Naive thymus-derived CD4-positive, alpha-beta T cell (primary cell): ENCODE results near the gene GPT2. TPM values are rescaled to one million over a fixed set of nuclear protein-coding genes. Genes with fewer than 3 reads are reported as not detected.
"Not testable (repeated sequence)": the region's sequence is repeated elsewhere in the genome, so short reads cannot be mapped to it uniquely, and the experiment has no call there.

Source experiments
- ATAC-seq: fragments of 150-1000 bp; cut with Tn5 transposase; 2 replicates; pipeline ENCODE4 v1.10.0; 2021; ENCODE audit warnings: mild to moderate bottlenecking, moderate library complexity
- CTCF ChIA-PET: fragments of 350-600 bp; sonication (Branson Sonifier 250); formaldehyde crosslinking; loops from one replicate; lab custom pipeline; 2021; ENCODE audit warnings: antibody characterized with exemption; lab: Charles Lee
- POLR2A ChIA-PET: fragments of 350-600 bp; sonication (Branson Sonifier 250); formaldehyde crosslinking; loops from one replicate; lab custom pipeline; 2021; ENCODE audit warnings: antibody characterized with exemption, inconsistent platforms; lab: Charles Lee
- DNase-seq, 9 donors: peaks; one replicate each; pipeline versions ENCODE4 v3.0.0 to v3.0.0-alpha.2; 2020 to 2022; ENCODE audit warnings: mixed read lengths in 1 of 9
- H3K27ac ChIP-seq: one replicate; pipeline ENCODE4 v1.7.0; 2013; ENCODE audit warnings: mild to moderate bottlenecking, low read depth, low read length, moderate library complexity
- H3K27me3 ChIP-seq, 2 donors: one replicate each; pipeline ENCODE4 v1.7.0; 2013; ENCODE audit warnings: low read length in 2 of 2, mild to moderate bottlenecking in 2 of 2, moderate library complexity in 2 of 2; ENCODE audit not compliant: control insufficient read depth in 2 of 2, insufficient read depth in 2 of 2
- H3K36me3 ChIP-seq, 3 experiments: 1 replicate in 2 of 3; 2 replicates in 1 of 3; pipeline ENCODE4 v1.7.0; 2013; ENCODE audit warnings: low read length in 3 of 3, mild to moderate bottlenecking in 3 of 3, moderate library complexity in 1 of 3; ENCODE audit not compliant: insufficient read depth in 3 of 3, control insufficient read depth in 2 of 3
- H3K4me1 ChIP-seq, 2 donors: one replicate each; pipeline ENCODE4 v1.7.0; 2013; ENCODE audit warnings: low read length in 2 of 2, mild to moderate bottlenecking in 2 of 2, moderate library complexity in 1 of 2; ENCODE audit not compliant: control insufficient read depth in 2 of 2, insufficient read depth in 2 of 2
- H3K4me3 ChIP-seq: 2 replicates; pipeline ENCODE4 v1.7.0; 2013; ENCODE audit warnings: mild to moderate bottlenecking, low read length
- H3K9me3 ChIP-seq, 3 experiments: 1 replicate in 2 of 3; 2 replicates in 1 of 3; pipeline ENCODE4 v1.7.0; 2013; ENCODE audit warnings: low read length in 3 of 3; ENCODE audit not compliant: control insufficient read depth in 2 of 3
- H3K27ac Mint-ChIP-seq, 9 donors: one replicate each; pipeline ENCODE4 v1.8.0; 2020 to 2022; ENCODE audit warnings: mixed read lengths in 9 of 9, mild to moderate bottlenecking in 8 of 9, moderate library complexity in 5 of 9, inconsistent platforms in 2 of 9
- H3K27me3 Mint-ChIP-seq, 5 donors: one replicate each; pipeline ENCODE4 v1.8.0; 2021 to 2022; ENCODE audit warnings: mixed read lengths in 5 of 5, mild to moderate bottlenecking in 1 of 5
- H3K36me3 Mint-ChIP-seq, 5 donors: one replicate each; pipeline ENCODE4 v1.8.0; 2020 to 2022; ENCODE audit warnings: mixed read lengths in 5 of 5, mild to moderate bottlenecking in 3 of 5, inconsistent platforms in 1 of 5
- H3K4me1 Mint-ChIP-seq, 7 donors: one replicate each; pipeline ENCODE4 v1.8.0; 2020 to 2022; ENCODE audit warnings: mixed read lengths in 7 of 7, mild to moderate bottlenecking in 3 of 7, inconsistent platforms in 1 of 7
- H3K4me3 Mint-ChIP-seq, 10 donors: one replicate each; pipeline ENCODE4 v1.8.0; 2020 to 2022; ENCODE audit warnings: mild to moderate bottlenecking in 10 of 10, mixed read lengths in 10 of 10, moderate library complexity in 6 of 10, inconsistent platforms in 2 of 10
- H3K9me3 Mint-ChIP-seq, 11 donors: one replicate each; pipeline ENCODE4 v1.8.0; 2020 to 2022; ENCODE audit warnings: mixed read lengths in 11 of 11, mild to moderate bottlenecking in 4 of 11, inconsistent platforms in 1 of 11, moderate library complexity in 1 of 11
- intact Hi-C, 2 donors: fragments of 100-400 bp; cut with micrococcal nuclease; formaldehyde crosslinking; loops; one replicate each; pipeline ENCODE4 v1.15.1; 2023
- polyA plus RNA-seq, 2 donors: library from polyadenylated mRNA; unstranded; fragments of 300-500 nt; fragmentation: Illumina TruSeq; gene quantifications; one replicate each; pipeline ENCODE4 v1.2.3, GENCODE V29; 2021
- total RNA-seq, 6 experiments: library from RNA in 5 of 6; stranded (reverse) in 5 of 6; gene quantifications; 1 replicate in 5 of 6; 2 replicates in 1 of 6; pipeline ENCODE4 v1.2.3 and lab custom pipeline; 2021 to 2026

Gene GPT2
- total and polyA plus RNA-seq, 7 experiments from 2014 or later: 0.40 to 7.7 (median 0.64) TPM

DNA sequence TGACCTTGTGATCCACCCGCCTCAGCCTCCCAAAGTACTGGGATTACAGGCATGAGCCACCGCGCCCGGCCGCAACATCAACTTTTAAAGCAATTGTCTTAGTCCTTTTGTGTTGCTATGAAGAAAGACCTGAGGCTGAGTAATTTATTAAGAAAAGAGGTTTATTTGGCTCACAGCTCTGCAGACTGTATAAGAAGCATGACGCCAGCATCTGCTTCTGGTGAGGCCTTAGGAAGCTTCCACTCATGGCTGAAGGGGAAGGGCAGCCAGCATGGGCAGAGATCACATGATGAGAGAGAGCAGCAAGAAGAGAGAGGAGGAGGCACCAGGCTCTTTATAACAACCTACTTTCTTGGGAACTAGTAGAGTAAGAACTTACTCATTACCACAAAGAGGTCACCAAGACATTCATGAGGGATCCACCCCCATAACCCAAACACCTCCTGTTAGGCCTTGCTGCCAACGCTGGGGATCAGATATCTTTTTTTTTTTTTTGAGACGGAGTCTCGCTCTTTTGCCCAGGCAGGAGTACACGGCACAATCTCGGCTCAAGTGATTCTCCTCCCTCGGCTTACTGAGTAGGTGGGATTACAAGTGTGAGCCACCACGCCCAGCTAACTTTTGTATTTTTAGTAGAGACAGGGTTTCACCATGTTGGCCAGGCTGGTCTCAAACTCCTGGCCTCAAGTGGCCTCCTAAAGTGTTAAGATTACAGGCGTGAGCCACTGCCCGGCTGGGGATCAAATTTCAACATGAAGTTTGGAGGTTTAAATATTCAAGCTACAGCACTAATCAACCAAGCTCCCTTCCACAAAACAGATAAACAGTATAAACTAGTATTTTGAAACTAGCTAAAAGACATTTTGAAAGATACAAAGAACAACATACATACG is 21.4 kb upstream of the GPT2 start:
- Histone ChIP-seq H3K27me3 (no peaks in the 10 kb centered on the region), H3K27ac (no peak overlapping the region), H3K4me1 (no peaks in the 10 kb centered on the region), H3K9me3 (no peaks in the 10 kb centered on the region), H3K4me3 (no peak overlapping the region), H3K36me3 (no peaks in the 10 kb centered on the region)
- peak overlapping the region in 1 of 10 donors; percentile 8 for H3K4me3 Mint-ChIP-seq
- peak overlapping the region in 1 of 9 donors; percentile 20 for H3K27ac Mint-ChIP-seq
- DNase-seq (no peak), ATAC-seq (no peak)
- CTCF ChIA-PET: interaction anchor here (0.6 to 0.9 kb wide), 2 partner anchors 8 to 147 kb away, joined by 4 to 7 read pairs; no protein-coding TSS in a partner anchor
- H3K27me3 Mint-ChIP-seq: peaks cover 0 to 4% (median 0%) of the 10 kb centered on the region in 5 donors
- POLR2A ChIA-PET: no interaction called here
- peaks cover 0 to 22% (median 0%) of the 10 kb centered on the region in 5 donors for H3K36me3 Mint-ChIP-seq
- peaks cover 0 to 11% (median 0%) of the 10 kb centered on the region in 11 donors for H3K9me3 Mint-ChIP-seq
- peaks cover 0 to 38% (median 7%) of the 10 kb centered on the region in 7 donors for H3K4me1 Mint-ChIP-seq
- intact Hi-C loops: no loop called here

- POLR2A ChIA-PET: no interaction called here
Measured at GRCh38 chr16:46866286-46866685, 17.9 kb upstream of the GPT2 start.

DNA sequence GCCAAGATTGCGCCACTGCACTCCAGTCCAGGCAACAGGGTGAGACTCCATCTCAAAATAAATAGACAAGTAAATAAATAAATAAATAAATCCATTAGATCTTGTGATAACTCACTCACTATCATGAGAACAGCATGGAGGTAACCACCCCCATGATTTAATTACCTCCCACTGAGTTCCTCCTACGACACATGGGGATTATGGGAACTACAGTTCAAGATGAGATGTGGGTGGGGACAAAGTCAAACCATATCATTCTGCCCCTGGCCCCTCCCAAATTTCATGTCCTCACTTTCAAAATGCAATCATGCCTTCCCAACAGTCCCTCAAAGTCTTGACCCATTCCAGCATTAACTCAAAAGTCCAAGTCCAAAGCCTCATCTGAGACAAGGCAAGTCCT is 16.7 kb upstream of the GPT2 start:
- H3K36me3 ChIP-seq, H3K4me3 Mint-ChIP-seq, H3K27ac Mint-ChIP-seq, H3K4me3 ChIP-seq, DNase-seq, H3K27me3 ChIP-seq, H3K4me1 ChIP-seq, H3K9me3 ChIP-seq, intact Hi-C loops, POLR2A ChIA-PET, ATAC-seq, H3K27ac ChIP-seq, H3K9me3 Mint-ChIP-seq, H3K27me3 Mint-ChIP-seq: not testable (repeated sequence)
- Mint-ChIP-seq H3K36me3 (peaks cover 0 to 14% (median 0%) of the 10 kb centered on the region in 5 donors), H3K4me1 (peaks cover 0 to 19% (median 5%) of the 10 kb centered on the region in 7 donors)
- CTCF ChIA-PET: interaction anchor here (0.6 to 0.7 kb wide), 3 partner anchors 11 to 1527 kb away, joined by 3 to 4 read pairs (median 3); no protein-coding TSS in a partner anchor

More at GRCh38 chr16:46866286-46866685, 17.9 kb upstream of the GPT2 start:
- Mint-ChIP-seq H3K9me3 (peaks cover 0 to 11% (median 0%) of the 10 kb centered on the region in 11 donors), H3K4me1 (peaks cover 0 to 26% (median 5%) of the 10 kb centered on the region in 7 donors), H3K4me3 (no peak overlapping the region), H3K27me3 (peaks cover 0 to 6% (median 0%) of the 10 kb centered on the region in 5 donors), H3K36me3 (peaks cover 0 to 19% (median 0%) of the 10 kb centered on the region in 5 donors), H3K27ac (no peak overlapping the region)
- Histone ChIP-seq H3K27ac (no peak overlapping the region), H3K36me3 (no peaks in the 10 kb centered on the region), H3K4me3 (no peak overlapping the region), H3K4me1 (no peaks in the 10 kb centered on the region), H3K9me3 (no peaks in the 10 kb centered on the region), H3K27me3 (no peaks in the 10 kb centered on the region)
- ATAC-seq (no peak), DNase-seq (no peak)
- intact Hi-C loops: no loop called here
- CTCF ChIA-PET: interaction anchor here (1.7 kb wide), 1 partner anchor 12 kb away, joined by 8 read pairs; no protein-coding TSS in a partner anchor

GRCh38 chr16:46868891-46869290 is 15.3 kb upstream of the GPT2 start:
- POLR2A ChIA-PET, H3K4me3 Mint-ChIP-seq, H3K27ac ChIP-seq, H3K27me3 ChIP-seq, H3K27ac Mint-ChIP-seq, intact Hi-C loops, DNase-seq, H3K36me3 ChIP-seq, H3K9me3 Mint-ChIP-seq, H3K4me3 ChIP-seq, H3K4me1 ChIP-seq, H3K4me1 Mint-ChIP-seq, ATAC-seq, CTCF ChIA-PET, H3K9me3 ChIP-seq, H3K27me3 Mint-ChIP-seq: not testable (repeated sequence)
- peaks cover 0 to 10% (median 0%) of the 10 kb centered on the region in 5 donors for H3K36me3 Mint-ChIP-seq

- Histone ChIP-seq H3K4me1 (no peaks in the 10 kb centered on the region), H3K9me3 (no peaks in the 10 kb centered on the region), H3K36me3 (no peaks in the 10 kb centered on the region), H3K27ac (no peak overlapping the region), H3K4me3 (no peak overlapping the region), H3K27me3 (no peaks in the 10 kb centered on the region)
- H3K27me3 Mint-ChIP-seq: peaks cover 0 to 6% (median 0%) of the 10 kb centered on the region in 5 donors
- H3K36me3 Mint-ChIP-seq: peaks cover 0 to 6% (median 0%) of the 10 kb centered on the region in 5 donors
- intact Hi-C loops: no loop called here
- POLR2A ChIA-PET: no interaction called here
- H3K4me3 Mint-ChIP-seq: no peak overlapping the region
- H3K4me1 Mint-ChIP-seq: no peaks in the 10 kb centered on the region
- ATAC-seq (no peak), DNase-seq (no peak)
- CTCF ChIA-PET: no interaction called here
- H3K27ac Mint-ChIP-seq: no peak overlapping the region
- H3K9me3 Mint-ChIP-seq: peaks cover 0 to 5% (median 0%) of the 10 kb centered on the region in 11 donors
Measured at GRCh38 chr16:46871597-46871996, 12.6 kb upstream of the GPT2 start.

- ChIA-PET POLR2A (no interaction called here), CTCF (no interaction called here)
- intact Hi-C loops: no loop called here
- Histone ChIP-seq H3K4me1 (no peaks in the 10 kb centered on the region), H3K27ac (no peak overlapping the region), H3K9me3 (no peaks in the 10 kb centered on the region), H3K27me3 (no peaks in the 10 kb centered on the region), H3K4me3 (no peak overlapping the region), H3K36me3 (no peaks in the 10 kb centered on the region)
- Mint-ChIP-seq H3K36me3 (peaks cover 0 to under 1% (median 0%) of the 10 kb centered on the region in 5 donors), H3K4me1 (no peaks in the 10 kb centered on the region), H3K27ac (no peak overlapping the region), H3K4me3 (no peak overlapping the region), H3K27me3 (peaks cover 0 to 2% (median 0%) of the 10 kb centered on the region in 5 donors), H3K9me3 (no peaks in the 10 kb centered on the region)
- DNase-seq (no peak), ATAC-seq (no peak)
Measured at GRCh38 chr16:46873201-46873600, 11.0 kb upstream of the GPT2 start.
